ENCODE results near the gene ANKRD33B. TPM values are rescaled to one million over a fixed set of nuclear protein-coding genes. Genes with fewer than 3 reads are reported as not detected.
"Not testable (repeated sequence)": the region's sequence is repeated elsewhere in the genome, so short reads cannot be mapped to it uniquely, and the experiment has no call there.

Gene ANKRD33B
- total RNA-seq, 1 experiment from 2014 or later, result 3.1 TPM

- no peaks in the 10 kb centered on the region for H3K27me3 Mint-ChIP-seq (ENCODE audit: insufficient read depth, unreplicated experiment)
- TF ChIP-seq, protein P1, sequence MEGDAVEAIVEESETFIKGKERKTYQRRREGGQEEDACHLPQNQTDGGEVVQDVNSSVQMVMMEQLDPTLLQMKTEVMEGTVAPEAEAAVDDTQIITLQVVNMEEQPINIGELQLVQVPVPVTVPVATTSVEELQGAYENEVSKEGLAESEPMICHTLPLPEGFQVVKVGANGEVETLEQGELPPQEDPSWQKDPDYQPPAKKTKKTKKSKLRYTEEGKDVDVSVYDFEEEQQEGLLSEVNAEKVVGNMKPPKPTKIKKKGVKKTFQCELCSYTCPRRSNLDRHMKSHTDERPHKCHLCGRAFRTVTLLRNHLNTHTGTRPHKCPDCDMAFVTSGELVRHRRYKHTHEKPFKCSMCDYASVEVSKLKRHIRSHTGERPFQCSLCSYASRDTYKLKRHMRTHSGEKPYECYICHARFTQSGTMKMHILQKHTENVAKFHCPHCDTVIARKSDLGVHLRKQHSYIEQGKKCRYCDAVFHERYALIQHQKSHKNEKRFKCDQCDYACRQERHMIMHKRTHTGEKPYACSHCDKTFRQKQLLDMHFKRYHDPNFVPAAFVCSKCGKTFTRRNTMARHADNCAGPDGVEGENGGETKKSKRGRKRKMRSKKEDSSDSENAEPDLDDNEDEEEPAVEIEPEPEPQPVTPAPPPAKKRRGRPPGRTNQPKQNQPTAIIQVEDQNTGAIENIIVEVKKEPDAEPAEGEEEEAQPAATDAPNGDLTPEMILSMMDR (IDR thresholded peaks at IDR 0.05; ENCODE audit: unreplicated experiment), result no peak
- ChIA-PET CTCF (interaction anchor here (0.6 to 1.9 kb wide), 5 partner anchors 9 to 907 kb away, joined by 3 to 8 read pairs (median 3); no protein-coding TSS in a partner anchor), POLR2A (interaction anchor here (1.2 to 1.9 kb wide), 2 partner anchors 11 to 25 kb away, joined by 3 to 7 read pairs; no protein-coding TSS in a partner anchor)
- no peak for DNase-seq (ENCODE audit: unreplicated experiment)
- no peaks in the 10 kb centered on the region for H3K9me3 Mint-ChIP-seq (ENCODE audit: unreplicated experiment)
- intact Hi-C loops (cut with micrococcal nuclease), result no loop called here
- H3K36me3 Mint-ChIP-seq (ENCODE audit: insufficient read depth, unreplicated experiment), result no peaks in the 10 kb centered on the region
- H3K4me1 Mint-ChIP-seq (ENCODE audit: insufficient read depth, unreplicated experiment), result peaks cover 13% of the 10 kb centered on the region
- H3K27ac Mint-ChIP-seq (ENCODE audit: low read depth, unreplicated experiment), result peak overlapping the region; percentile 32
- no peak overlapping the region for H3K4me3 Mint-ChIP-seq (ENCODE audit: unreplicated experiment)
- no TSS peak for BruUV-seq (replicated peaks)
Measured at GRCh38 chr5:10567121-10567591, 3.3 kb downstream of the ANKRD33B start.

DNA sequence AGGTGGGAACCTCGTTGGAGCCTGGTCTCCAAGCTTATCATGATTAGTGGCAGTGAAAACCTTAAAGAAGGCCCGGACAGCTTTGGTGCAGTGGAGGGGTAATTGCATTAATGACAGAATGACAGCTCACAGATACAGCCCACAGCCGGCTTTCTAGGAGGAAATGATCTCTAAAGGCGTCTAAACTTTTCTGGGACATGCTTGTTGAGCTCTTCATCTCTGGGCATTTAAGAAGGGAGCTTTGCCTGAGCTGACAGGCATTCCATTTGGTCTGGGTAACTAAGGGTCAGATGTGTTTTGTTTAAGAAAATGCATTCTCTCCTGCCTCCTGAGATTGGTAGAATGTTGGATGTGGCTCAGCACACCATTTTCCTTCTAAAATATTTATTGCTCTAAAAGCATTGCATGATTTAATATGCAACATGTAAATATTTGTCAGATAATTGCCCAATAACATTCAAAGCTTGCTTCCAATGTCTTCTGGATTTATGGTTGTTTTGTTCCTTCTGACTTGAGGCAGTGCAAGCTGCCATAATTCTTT is 4.0 kb downstream of the ANKRD33B start:
- DNase-seq (ENCODE audit: unreplicated experiment), result no peak
- TF ChIP-seq, protein P1 (IDR thresholded peaks at IDR 0.05; ENCODE audit: unreplicated experiment), result no peak
- intact Hi-C loops (cut with micrococcal nuclease), result no loop called here
- ChIA-PET POLR2A (interaction anchor here (1.5 kb wide), 1 partner anchor 33 kb away, joined by 5 read pairs; no protein-coding TSS in a partner anchor), CTCF (interaction anchor here (0.6 to 1.9 kb wide), 4 partner anchors 8 to 906 kb away, joined by 3 to 8 read pairs (median 3); no protein-coding TSS in a partner anchor)
- Mint-ChIP-seq H3K27me3 (ENCODE audit: insufficient read depth, unreplicated experiment) (no peaks in the 10 kb centered on the region), H3K36me3 (ENCODE audit: insufficient read depth, unreplicated experiment) (no peaks in the 10 kb centered on the region), H3K4me1 (ENCODE audit: insufficient read depth, unreplicated experiment) (peaks cover 13% of the 10 kb centered on the region), H3K4me3 (ENCODE audit: unreplicated experiment) (no peak overlapping the region), H3K9me3 (ENCODE audit: unreplicated experiment) (no peaks in the 10 kb centered on the region), H3K27ac (ENCODE audit: low read depth, unreplicated experiment) (peak overlapping the region; percentile 32)
- no TSS peak for BruUV-seq (replicated peaks)

DNA sequence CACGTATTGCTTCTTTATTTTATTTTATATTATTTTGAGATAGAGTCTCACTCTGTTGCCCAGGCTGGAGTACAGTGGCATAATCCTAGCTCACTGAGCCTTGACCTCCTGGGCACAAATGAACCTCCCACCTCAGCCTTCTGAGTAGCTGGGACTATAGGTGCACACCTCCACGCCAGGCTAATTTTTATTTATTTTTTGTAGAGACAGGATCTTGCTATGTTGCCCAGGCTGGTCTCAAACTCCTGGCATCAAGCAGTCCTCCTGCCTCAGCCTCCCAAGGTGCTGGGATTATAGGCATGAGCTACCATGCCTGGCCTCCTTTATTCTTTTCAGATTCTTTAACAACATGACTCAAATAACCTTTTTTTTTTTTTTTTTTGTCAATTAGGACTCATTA is 6.7 kb downstream of the ANKRD33B start:
- intact Hi-C loops (cut with micrococcal nuclease); H3K9me3 Mint-ChIP-seq (ENCODE audit: unreplicated experiment); BruUV-seq (replicated peaks); H3K4me3 Mint-ChIP-seq (ENCODE audit: unreplicated experiment); H3K36me3 Mint-ChIP-seq (ENCODE audit: insufficient read depth, unreplicated experiment); H3K27me3 Mint-ChIP-seq (ENCODE audit: insufficient read depth, unreplicated experiment); H3K27ac Mint-ChIP-seq (ENCODE audit: low read depth, unreplicated experiment); DNase-seq (ENCODE audit: unreplicated experiment): not testable (repeated sequence)
- POLR2A ChIA-PET, result interaction anchor here (0.7 kb wide), 1 partner anchor 12 kb away, joined by 3 read pairs; no protein-coding TSS in a partner anchor
- CTCF ChIA-PET, result interaction anchor here (0.7 kb wide), 1 partner anchor 11 kb away, joined by 3 read pairs; no protein-coding TSS in a partner anchor
- H3K4me1 Mint-ChIP-seq (ENCODE audit: insufficient read depth, unreplicated experiment), result peaks cover 13% of the 10 kb centered on the region

DNA sequence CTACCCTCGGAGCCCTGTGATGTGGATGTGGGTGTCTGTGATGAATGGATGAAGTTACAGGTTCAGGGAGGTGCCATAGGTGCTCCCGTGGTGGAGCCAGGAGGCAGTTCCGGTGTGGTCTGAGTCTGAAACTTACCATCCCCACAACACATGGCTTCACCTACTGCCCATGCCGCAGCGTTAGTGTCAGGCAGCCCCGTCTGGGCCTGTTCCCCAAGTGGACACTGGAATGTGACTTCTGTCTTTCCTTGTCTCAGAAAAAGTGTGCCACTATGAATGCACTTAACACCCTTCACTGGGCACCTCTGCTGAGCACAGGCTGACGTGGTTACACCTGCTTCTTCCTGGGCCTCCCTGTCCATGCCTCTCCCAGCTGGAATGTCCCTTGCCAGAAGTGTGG is 8.6 kb downstream of the ANKRD33B start:
- intact Hi-C loops (cut with micrococcal nuclease), result no loop called here
- no peak overlapping the region for H3K4me3 Mint-ChIP-seq (ENCODE audit: unreplicated experiment)
- no peak for DNase-seq (ENCODE audit: unreplicated experiment)
- no peaks in the 10 kb centered on the region for H3K27me3 Mint-ChIP-seq (ENCODE audit: insufficient read depth, unreplicated experiment)
- H3K27ac Mint-ChIP-seq (ENCODE audit: low read depth, unreplicated experiment), result no peak overlapping the region
- peaks cover 10% of the 10 kb centered on the region for H3K4me1 Mint-ChIP-seq (ENCODE audit: insufficient read depth, unreplicated experiment)
- H3K9me3 Mint-ChIP-seq (ENCODE audit: unreplicated experiment), result no peaks in the 10 kb centered on the region
- ChIA-PET POLR2A (no interaction called here), CTCF (no interaction called here)
- H3K36me3 Mint-ChIP-seq (ENCODE audit: insufficient read depth, unreplicated experiment), result no peaks in the 10 kb centered on the region
- TF ChIP-seq, protein P1 (IDR thresholded peaks at IDR 0.05; ENCODE audit: unreplicated experiment), result no peak
- BruUV-seq (replicated peaks), result no TSS peak
